Measurements from ENCODE around the gene DAB2IP. TPM values are rescaled to one million over a fixed set of nuclear protein-coding genes. Genes with fewer than 3 reads are reported as not detected.
"Not testable (repeated sequence)": the region's sequence is repeated elsewhere in the genome, so short reads cannot be mapped to it uniquely, and the experiment has no call there.

The DAB2IP gene
- total RNA-seq, 1 experiment from 2014 or later = 18.7 TPM

DNA sequence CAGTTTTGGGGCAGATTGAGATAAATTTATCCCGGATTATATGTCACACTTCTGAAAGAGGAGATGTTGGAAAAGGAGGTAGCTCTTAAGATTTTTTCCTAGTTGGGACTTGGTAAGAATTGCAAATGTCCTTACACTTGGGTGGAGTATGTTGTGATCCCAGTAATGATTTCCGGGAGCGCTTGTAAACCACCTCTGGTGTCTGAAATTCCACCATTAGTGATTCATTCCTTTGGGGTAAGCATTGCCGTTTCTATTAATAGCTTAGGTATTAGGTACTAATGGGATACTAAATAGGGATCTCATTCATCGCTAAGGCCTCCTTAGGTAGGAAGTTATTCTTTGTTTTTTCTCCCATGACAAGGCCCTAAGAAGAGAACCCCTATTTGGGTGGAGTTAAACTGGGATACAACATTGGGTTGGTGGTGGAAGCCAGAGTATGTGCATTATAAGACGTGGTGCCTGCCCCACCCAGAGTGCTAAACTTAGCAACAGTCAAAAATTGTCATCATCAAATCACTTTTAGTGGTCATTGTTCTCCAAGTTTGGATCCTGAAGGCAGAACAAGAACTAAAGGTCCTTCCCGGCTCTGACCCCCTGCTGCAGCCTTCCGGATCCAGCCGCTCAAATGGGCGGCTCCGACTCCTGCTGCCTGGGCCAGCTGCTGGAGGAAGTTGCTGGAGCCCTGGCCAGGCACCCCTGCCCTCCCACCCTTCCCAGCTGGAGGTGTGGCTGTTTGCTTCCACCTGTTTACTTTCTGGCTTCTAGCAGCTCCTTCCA is 31.7 kb upstream of the DAB2IP start:
- Histone ChIP-seq H3K27ac (no peak overlapping the region), H3K9me3 (replicated peaks) (no peaks in the 10 kb centered on the region), H3K27me3 (no peaks in the 10 kb centered on the region), H3K4me3 (no peak overlapping the region), H3K36me3 (no peaks in the 10 kb centered on the region), H3K4me1 (no peaks in the 10 kb centered on the region)
- DNase-seq = no peak

DNA sequence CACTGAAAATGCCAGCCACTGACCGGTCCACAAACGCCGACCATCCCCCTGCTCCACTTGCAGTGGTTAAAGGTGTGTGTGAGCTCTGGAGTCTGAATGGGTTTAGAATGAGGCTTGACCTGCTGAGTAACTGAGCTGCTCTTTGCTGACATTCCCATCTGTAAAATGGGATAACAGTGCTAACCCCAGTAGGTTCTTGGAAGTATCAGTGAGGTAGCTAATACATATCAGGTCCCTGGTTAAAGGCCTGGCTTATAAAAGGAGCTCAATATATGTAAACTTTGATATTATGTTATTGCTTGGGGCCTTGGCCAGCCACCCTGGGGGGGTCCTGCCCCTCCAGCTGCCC is 31.1 kb upstream of the DAB2IP start:
- Histone ChIP-seq H3K36me3 (no peaks in the 10 kb centered on the region), H3K9me3 (replicated peaks) (no peaks in the 10 kb centered on the region), H3K27ac (no peak overlapping the region), H3K4me1 (no peaks in the 10 kb centered on the region), H3K4me3 (no peak overlapping the region), H3K27me3 (no peaks in the 10 kb centered on the region)
- no peak for DNase-seq

DNA sequence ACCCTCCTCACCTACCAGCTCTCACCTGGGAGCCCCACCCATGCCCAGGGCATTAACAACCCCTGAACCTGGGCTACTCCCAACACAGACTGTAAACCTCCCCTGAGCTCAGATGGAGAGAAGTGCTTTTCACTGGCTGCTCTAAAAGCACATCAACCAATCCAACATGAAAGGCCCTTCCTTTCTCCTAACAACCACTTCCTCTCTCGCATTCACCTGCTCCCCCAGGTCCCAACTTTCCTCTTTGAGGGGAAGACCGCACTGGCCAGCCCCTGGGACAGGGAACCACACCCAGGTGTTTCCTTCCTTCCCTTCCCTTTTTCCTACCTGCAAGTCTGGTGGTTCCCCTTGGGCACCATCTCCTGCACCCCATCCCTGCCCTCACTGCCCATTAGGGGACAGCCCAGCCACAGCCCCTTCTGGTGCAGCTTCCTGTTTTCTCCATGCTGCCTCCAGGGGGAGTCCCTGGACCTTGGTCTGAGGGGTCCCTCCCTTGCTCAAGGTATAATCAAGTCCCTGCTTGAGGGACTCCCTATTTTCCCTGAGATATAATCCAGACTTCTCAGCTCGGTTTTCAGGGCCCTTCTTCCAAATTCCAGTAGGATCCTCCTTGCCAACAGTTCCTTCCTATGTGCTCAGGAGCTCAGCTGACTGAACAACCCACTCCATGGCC is 30.5 kb upstream of the DAB2IP start:
- Histone ChIP-seq H3K27ac (no peak overlapping the region), H3K4me1 (no peaks in the 10 kb centered on the region), H3K4me3 (no peak overlapping the region), H3K9me3 (replicated peaks) (no peaks in the 10 kb centered on the region), H3K36me3 (no peaks in the 10 kb centered on the region), H3K27me3 (no peaks in the 10 kb centered on the region)
- DNase-seq = peak; percentile 67 to 79

DNA sequence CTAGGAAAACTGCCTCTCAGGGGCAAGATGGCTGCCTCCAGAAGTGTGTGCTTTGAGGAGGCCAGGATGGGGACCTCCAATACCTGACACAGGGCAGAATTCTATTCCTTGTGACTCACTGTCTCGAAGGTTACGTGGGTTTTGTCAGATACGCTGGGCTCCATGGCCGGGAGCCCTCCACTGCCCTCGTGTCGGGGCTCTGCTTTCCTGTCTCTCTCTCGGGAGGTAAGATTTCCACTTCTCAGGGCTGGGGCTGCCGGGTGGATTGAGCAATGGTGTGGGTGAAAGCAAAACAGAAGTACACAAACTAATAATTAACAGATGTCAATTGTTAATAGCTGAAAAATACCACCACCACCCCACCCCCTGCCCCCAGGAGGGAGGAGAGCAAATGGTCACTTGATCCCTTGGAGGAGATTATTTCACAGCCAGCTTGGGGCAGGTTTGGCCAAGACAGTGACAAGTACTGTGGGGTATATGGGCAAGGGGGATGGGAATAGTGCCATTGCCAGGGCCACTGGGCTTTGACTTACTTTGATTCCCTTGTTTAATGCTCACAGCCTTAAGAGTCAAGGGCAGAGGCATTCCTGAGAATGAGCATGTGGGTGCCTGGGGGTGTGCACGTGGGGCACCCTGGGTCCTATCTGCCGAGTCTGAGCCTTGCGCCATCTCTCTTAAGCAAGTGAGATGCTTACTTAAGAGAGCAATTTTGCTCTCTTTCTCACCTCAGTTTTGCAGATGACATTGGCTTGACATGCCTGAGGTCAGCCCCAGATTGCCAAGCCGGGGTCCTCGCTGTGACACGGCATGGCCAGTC is 28.8 kb upstream of the DAB2IP start:
- Histone ChIP-seq H3K4me3 (no peak overlapping the region), H3K27me3 (no peaks in the 10 kb centered on the region), H3K4me1 (no peaks in the 10 kb centered on the region), H3K36me3 (no peaks in the 10 kb centered on the region), H3K27ac (no peak overlapping the region), H3K9me3 (replicated peaks) (no peaks in the 10 kb centered on the region)
- DNase-seq = no peak

DNA sequence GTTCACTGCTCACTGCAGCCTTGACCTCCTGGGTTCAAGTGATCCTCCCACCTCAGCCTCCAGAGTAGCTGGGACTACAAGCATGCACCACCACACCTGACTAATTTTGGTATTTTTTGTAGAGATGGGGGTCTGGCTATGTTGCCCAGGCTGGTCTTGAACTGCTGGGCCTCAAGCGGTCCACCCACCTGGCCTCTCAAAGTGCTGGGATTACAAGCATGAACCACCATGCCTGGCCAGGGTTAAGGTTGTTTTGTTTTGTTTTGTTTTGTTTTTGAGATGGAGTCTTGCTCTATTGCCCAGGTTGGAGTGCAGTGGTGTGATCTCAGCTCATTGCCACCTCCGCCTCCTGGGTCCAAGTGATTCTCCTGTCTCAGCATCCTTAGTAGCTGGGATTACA is 28.0 kb upstream of the DAB2IP start:
- H3K9me3 ChIP-seq (replicated peaks); H3K36me3 ChIP-seq; H3K4me1 ChIP-seq; H3K27ac ChIP-seq; H3K27me3 ChIP-seq; H3K4me3 ChIP-seq; DNase-seq: not testable (repeated sequence)

DNA sequence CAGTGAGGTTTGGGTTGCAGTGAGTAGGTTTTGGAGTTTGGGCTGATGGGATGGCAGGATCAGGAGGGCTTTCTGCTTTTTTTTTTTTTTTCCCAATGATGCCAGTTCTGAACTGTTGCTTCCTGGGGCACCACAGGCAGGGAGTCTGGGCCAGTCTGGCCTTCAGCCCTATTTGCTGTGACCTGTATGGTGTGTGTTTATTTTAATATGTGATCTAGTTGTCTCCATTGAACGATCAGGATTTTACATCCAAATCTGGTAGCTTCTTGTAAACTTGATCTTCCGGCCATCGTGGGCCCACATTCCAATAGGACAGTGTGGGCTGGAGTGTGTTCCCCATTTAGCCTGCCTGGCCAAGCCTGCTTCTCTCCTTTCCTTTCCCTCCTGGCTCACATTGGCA is 25.8 kb upstream of the DAB2IP start:
- H3K36me3 ChIP-seq = no peaks in the 10 kb centered on the region
- H3K27me3 ChIP-seq = no peaks in the 10 kb centered on the region
- H3K4me3 ChIP-seq = no peak overlapping the region
- no peak overlapping the region for H3K27ac ChIP-seq
- H3K4me1 ChIP-seq = no peaks in the 10 kb centered on the region
- no peaks in the 10 kb centered on the region for H3K9me3 ChIP-seq (replicated peaks)
- DNase-seq = no peak

DNA sequence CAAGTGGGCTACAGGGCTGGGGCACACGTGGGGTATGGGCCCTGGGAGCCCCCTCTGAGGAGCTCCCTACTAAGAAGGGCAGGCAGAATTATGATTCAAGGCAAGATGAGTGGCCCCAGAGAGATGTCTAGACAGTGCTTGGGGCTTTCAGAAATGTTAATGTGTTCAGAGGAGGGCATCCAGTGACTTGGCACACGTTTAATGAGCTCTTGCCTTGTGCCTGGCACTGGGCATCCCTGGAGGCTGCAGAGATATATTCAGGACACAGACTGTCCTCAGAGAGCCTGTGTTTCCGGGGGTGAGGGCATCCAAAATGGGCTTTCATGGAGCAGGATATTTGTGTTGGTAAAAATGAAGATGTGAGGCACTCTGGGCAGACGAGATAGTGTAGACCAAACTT is 25.4 kb upstream of the DAB2IP start:
- no peak for DNase-seq
- H3K27ac ChIP-seq = no peak overlapping the region
- H3K27me3 ChIP-seq = no peaks in the 10 kb centered on the region

DNA sequence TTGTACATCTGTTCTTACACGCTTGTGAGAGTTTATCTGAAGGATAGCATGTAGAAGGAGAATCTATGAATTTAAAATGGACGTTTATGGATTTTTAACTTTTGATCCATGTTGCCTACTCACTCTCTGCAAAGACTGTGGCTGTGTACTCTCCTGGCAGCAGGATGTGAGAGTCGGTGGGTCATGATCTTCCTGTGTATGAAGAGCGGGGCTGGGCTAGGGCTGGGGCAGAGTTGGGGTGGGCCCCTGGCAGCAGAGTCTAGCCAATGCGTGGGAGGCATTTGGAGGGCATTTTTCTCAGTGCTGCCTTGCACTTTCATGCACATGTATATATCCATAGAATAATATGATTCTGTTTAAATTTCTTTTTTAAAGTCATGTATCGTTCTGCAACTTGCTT is 24.0 kb upstream of the DAB2IP start:
- Histone ChIP-seq H3K27ac (no peak overlapping the region), H3K27me3 (no peaks in the 10 kb centered on the region), H3K4me1 (peaks cover 10% of the 10 kb centered on the region), H3K36me3 (no peaks in the 10 kb centered on the region), H3K4me3 (no peak overlapping the region), H3K9me3 (replicated peaks) (no peaks in the 10 kb centered on the region)
- no peak for DNase-seq

More for the DNA sequence above, 25.4 kb upstream of the DAB2IP start:
- no peaks in the 10 kb centered on the region for H3K9me3 ChIP-seq (replicated peaks)
- H3K4me1 ChIP-seq = no peaks in the 10 kb centered on the region
- no peak overlapping the region for H3K4me3 ChIP-seq
- H3K36me3 ChIP-seq = no peaks in the 10 kb centered on the region

DNA sequence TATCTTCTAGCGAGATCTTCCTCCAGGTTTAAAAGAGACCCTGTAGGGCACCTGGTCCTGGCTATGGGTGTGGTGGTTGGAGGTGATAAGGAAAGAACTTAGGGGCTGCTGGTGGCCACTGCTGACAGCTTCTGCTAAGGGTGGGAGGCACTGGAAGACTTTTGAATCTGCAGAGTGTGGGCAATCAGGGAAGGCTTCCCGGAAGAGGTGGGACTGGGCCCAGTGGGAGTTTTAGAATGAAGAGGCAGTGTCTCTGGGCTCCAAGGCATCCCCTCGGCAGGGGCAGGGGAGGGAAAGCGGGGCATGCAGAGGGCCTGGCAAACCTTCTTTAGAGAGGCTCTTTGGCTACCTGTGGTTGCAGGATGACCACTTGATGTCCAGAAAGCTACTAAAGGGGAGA is 23.0 kb upstream of the DAB2IP start:
- H3K4me1 ChIP-seq = peaks cover 20% of the 10 kb centered on the region
- H3K36me3 ChIP-seq = no peaks in the 10 kb centered on the region
- H3K9me3 ChIP-seq (replicated peaks) = no peaks in the 10 kb centered on the region
- DNase-seq = no peak
- H3K27me3 ChIP-seq = no peaks in the 10 kb centered on the region
- H3K27ac ChIP-seq = no peak overlapping the region
- no peak overlapping the region for H3K4me3 ChIP-seq

DNA sequence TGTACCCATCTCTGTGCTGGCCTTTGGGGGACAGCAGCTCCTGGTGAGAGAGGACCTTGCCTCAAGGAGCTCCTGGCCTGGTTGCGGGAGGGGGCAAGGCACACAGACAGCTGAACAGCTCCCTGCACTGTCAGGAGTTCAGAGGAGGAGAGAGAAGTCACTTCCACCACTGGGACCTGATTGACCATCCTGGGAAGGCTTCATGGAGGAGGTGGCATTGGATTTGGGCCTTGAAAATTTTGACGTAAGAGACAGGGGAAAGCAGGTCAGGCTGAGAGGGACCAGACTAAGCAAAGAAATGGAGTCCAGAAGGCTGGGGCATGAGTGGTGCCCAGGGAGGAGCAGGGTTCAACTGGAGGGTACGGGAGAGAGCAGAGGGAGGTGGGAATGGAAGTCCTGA is 20.3 kb upstream of the DAB2IP start:
- Histone ChIP-seq H3K27me3 (no peaks in the 10 kb centered on the region), H3K4me1 (peaks cover 22% of the 10 kb centered on the region), H3K9me3 (replicated peaks) (no peaks in the 10 kb centered on the region), H3K4me3 (no peak overlapping the region), H3K36me3 (no peaks in the 10 kb centered on the region), H3K27ac (no peak overlapping the region)
- no peak for DNase-seq

DNA sequence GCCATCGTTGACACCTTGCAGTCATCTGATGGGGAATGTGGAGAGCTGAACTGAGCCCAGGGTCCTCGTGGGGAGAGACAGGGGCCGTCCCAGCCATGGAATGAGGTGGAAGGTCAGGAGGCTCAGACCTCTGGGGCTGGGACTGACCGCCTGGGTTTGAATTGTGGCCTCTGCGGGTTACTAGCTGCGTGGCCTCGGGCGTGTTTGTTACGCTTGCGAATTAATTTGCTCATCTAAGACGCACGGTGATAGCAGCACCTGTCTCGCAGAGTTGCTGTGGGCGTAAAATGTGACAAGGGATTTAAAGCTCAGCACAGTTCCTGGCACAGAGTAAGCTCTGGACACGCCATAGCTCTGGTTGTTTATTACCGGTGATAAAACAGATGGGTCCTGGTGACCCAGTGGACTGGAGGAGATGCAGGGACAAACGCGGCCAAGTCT is 19.4 kb upstream of the DAB2IP start:
- peak overlapping the region; percentile 13; the same call in 1 of the 2 replicates for H3K27ac ChIP-seq
- no peaks in the 10 kb centered on the region for H3K27me3 ChIP-seq
- peak; percentile 67 to 80 for DNase-seq
- H3K4me3 ChIP-seq = no peak overlapping the region
- H3K9me3 ChIP-seq (replicated peaks) = no peaks in the 10 kb centered on the region
- H3K36me3 ChIP-seq = no peaks in the 10 kb centered on the region
- peaks cover 27% of the 10 kb centered on the region for H3K4me1 ChIP-seq

DNA sequence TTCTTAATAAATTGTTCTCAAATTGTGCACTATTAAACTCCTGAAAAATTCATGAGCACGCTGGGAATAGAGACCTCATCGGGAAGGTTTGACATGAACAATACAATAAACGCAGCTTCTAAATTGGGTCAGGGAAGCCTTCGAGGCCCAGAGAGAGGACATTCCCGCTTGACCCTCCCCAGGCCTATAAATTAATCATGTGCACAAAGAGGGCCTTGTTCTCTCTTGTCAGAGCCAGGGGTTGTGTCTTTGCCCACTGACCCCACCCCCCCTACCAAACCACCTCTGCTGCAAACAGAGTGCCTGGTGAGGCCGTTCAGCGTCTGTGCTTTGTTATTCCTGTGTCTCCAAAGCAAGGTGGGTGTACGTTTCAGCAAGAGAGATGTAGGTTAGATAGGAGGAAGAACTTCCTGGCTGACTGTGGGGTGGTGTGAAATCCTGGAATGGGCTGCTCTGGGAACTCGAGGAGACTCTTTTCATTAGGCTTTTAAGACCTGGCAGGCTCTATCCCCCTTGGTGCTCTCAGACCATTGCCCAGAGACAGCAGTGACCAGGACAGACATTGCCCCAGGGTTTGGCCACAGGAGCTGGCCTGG is 18.2 kb upstream of the DAB2IP start:
- H3K9me3 ChIP-seq (replicated peaks) = no peaks in the 10 kb centered on the region

DNA sequence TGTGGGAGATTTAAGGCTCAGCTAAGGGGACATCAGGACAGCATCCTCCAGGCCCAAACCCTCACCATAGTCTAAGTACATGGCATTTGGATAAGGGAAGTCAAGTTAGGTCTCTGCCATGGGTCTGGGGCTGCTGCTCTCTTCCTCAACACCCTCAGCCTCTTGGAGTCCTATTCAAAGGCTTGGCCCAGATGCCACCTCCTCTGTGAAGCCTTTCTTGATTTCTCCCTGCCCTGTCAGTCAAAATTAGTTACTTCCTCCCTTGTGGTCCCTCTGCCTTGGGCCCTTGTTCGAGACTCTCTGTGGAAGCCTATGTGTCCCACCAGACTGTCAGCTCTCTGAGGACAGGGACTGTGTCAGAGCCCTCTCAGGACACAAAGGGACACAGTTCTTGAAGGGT is 17.7 kb upstream of the DAB2IP start:
- Histone ChIP-seq H3K4me1 (peaks cover 42% of the 10 kb centered on the region), H3K27ac (no peak overlapping the region), H3K4me3 (no peak overlapping the region), H3K9me3 (replicated peaks) (no peaks in the 10 kb centered on the region), H3K36me3 (no peaks in the 10 kb centered on the region), H3K27me3 (no peaks in the 10 kb centered on the region)
- DNase-seq = no peak

More for the DNA sequence above, 18.2 kb upstream of the DAB2IP start:
- Histone ChIP-seq H3K27ac (no peak overlapping the region), H3K27me3 (no peaks in the 10 kb centered on the region), H3K4me3 (no peak overlapping the region), H3K4me1 (peaks cover 37% of the 10 kb centered on the region), H3K36me3 (no peaks in the 10 kb centered on the region)
- DNase-seq = no peak

DNA sequence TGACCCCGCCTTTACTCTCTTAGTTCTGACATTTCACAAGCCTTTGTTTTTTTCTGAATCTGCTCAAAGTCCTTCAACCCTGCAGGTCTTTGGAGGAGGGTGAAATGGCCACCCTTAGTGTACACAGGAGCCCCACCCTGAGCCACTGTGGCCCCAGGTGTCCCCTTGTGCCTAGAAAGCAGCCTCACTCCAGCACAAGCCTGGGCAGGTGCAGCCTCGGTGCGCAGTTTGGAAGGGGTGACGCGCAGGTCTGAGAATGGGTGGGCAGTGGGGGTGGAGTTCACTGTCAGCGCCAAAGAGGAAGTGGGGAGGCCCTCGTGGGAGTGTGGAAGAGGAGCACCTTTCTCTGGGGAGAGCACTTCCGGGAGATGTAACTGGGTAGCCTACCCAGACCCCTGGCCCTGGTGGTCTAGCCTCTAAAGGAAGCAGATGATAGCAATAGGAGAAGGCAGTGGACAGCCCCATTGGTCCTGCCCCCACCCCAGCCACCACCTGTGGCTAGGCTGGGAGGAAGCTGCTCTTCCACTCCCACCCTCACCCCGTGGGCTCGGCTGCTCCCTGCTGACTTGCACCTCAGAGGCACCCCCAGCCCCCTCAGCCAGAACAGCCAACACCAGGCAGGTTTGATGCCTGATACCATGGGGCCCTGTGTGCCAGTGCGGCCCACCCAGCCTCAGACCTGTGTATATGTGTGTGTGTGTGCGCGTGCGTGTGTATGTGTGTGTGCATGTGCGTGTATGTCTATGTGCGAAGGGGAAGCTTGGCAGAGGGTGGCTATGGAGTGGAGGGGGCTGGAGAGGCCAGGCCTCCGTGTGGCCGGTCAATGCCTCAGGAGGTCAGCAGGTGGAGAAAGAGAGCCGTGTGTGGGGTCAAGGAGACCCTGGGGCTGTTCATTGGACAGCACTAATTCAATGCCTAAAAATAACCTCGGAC is 16.8 kb upstream of the DAB2IP start:
- H3K27me3 ChIP-seq = no peaks in the 10 kb centered on the region
- no peaks in the 10 kb centered on the region for H3K36me3 ChIP-seq
- H3K4me1 ChIP-seq = peaks cover 51% of the 10 kb centered on the region
- H3K27ac ChIP-seq = no peak overlapping the region
- peak; percentile 57 to 70 for DNase-seq
- no peaks in the 10 kb centered on the region for H3K9me3 ChIP-seq (replicated peaks)
- no peak overlapping the region for H3K4me3 ChIP-seq

All from SJCRH30 (cell line).